Measurements from ENCODE around the gene CDS1. TPM values are rescaled to one million over a fixed set of nuclear protein-coding genes. Genes with fewer than 3 reads are reported as not detected.

The CDS1 gene
- total RNA-seq, 1 experiment from 2014 or later: 16.1 TPM

DNA sequence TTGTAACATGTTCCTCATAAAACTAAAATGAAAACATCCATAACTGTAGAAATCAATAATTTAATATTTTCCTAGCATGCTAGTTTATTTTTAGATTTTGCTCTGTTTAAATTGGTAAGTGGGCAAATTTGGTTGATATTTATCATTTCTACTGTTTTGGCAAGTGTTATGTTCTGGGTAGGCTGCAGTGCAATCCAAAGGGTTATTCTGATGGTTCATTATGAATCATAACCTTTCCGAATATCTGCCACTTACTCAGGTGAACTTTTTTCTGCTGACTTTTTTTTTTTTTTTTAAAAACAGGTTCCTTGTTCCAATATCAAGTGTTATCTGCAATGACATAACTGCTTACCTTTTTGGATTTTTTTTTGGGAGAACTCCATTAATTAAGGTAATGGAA, 52.0 kb downstream of the CDS1 start:
- no TSS peak for BruUV-seq (replicated peaks)
- intact Hi-C loops (cut with micrococcal nuclease; ENCODE audit: unreplicated experiment): no loop called here
- Histone ChIP-seq H3K4me1 (ENCODE audit: control insufficient read depth, insufficient read depth, low read length) (no peaks in the 10 kb centered on the region), H3K27me3 (ENCODE audit: control insufficient read depth, insufficient read depth, low read length) (no peaks in the 10 kb centered on the region), H3K36me3 (ENCODE audit: control insufficient read depth, insufficient read depth, low read length) (no peaks in the 10 kb centered on the region), H3K9me3 (ENCODE audit: control insufficient read depth, insufficient read depth, low read depth, low read length) (no peaks in the 10 kb centered on the region), H3K4me3 (ENCODE audit: low read depth in 2 of 2, low read length in 2 of 2) (no peak overlapping the region), H3K27ac (ENCODE audit: low read length) (no peak overlapping the region)
- no peak for TF ChIP-seq SIN3A (IDR thresholded peaks at IDR 0.05; ENCODE audit: borderline replicate concordance, insufficient read depth, low read depth, low read length)
- TF ChIP-seq TCF7L2 (IDR thresholded peaks at IDR 0.05; ENCODE audit: low read depth, low read length): no peak
- no peak for TF ChIP-seq POLR2AphosphoS5 (IDR thresholded peaks at IDR 0.05; ENCODE audit: low read depth, low read length)
- TF ChIP-seq, protein P1, sequence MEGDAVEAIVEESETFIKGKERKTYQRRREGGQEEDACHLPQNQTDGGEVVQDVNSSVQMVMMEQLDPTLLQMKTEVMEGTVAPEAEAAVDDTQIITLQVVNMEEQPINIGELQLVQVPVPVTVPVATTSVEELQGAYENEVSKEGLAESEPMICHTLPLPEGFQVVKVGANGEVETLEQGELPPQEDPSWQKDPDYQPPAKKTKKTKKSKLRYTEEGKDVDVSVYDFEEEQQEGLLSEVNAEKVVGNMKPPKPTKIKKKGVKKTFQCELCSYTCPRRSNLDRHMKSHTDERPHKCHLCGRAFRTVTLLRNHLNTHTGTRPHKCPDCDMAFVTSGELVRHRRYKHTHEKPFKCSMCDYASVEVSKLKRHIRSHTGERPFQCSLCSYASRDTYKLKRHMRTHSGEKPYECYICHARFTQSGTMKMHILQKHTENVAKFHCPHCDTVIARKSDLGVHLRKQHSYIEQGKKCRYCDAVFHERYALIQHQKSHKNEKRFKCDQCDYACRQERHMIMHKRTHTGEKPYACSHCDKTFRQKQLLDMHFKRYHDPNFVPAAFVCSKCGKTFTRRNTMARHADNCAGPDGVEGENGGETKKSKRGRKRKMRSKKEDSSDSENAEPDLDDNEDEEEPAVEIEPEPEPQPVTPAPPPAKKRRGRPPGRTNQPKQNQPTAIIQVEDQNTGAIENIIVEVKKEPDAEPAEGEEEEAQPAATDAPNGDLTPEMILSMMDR (IDR thresholded peaks at IDR 0.05): no peak
- TF ChIP-seq REST (IDR thresholded peaks at IDR 0.05; ENCODE audit: insufficient read depth in 1 of 2, low read depth in 2 of 2, low read length in 1 of 2): no peak
- in situ Hi-C loops (cut with HindIII; ENCODE audit: low pct_unique_long_range_greater_than_20kb, low sequenced_read_pairs): no loop called here
- POLR2A ChIA-PET: no interaction called here
- CTCF ChIA-PET: no interaction called here
- DNase-seq (ENCODE audit: low read depth, low spot score): no peak
- ATAC-seq: no peak

GRCh38 chr4:84638092-84638491, 55.2 kb downstream of the CDS1 start:
- Histone ChIP-seq H3K4me3 (ENCODE audit: low read depth in 2 of 2, low read length in 2 of 2) (no peak overlapping the region), H3K27me3 (ENCODE audit: control insufficient read depth, insufficient read depth, low read length) (no peaks in the 10 kb centered on the region), H3K9me3 (ENCODE audit: control insufficient read depth, insufficient read depth, low read depth, low read length) (no peaks in the 10 kb centered on the region), H3K4me1 (ENCODE audit: control insufficient read depth, insufficient read depth, low read length) (no peaks in the 10 kb centered on the region), H3K27ac (ENCODE audit: low read length) (no peak overlapping the region), H3K36me3 (ENCODE audit: control insufficient read depth, insufficient read depth, low read length) (no peaks in the 10 kb centered on the region)
- intact Hi-C loops (cut with micrococcal nuclease; ENCODE audit: unreplicated experiment): no loop called here
- BruUV-seq (replicated peaks): no TSS peak
- TF ChIP-seq TCF7L2 (IDR thresholded peaks at IDR 0.05; ENCODE audit: low read depth, low read length) (no peak), SIN3A (IDR thresholded peaks at IDR 0.05; ENCODE audit: borderline replicate concordance, insufficient read depth, low read depth, low read length) (no peak), POLR2AphosphoS5 (IDR thresholded peaks at IDR 0.05; ENCODE audit: low read depth, low read length) (no peak), REST (IDR thresholded peaks at IDR 0.05; ENCODE audit: insufficient read depth in 1 of 2, low read depth in 2 of 2, low read length in 1 of 2) (no peak)
- TF ChIP-seq, protein P1 (IDR thresholded peaks at IDR 0.05): no peak
- ATAC-seq (no peak), DNase-seq (ENCODE audit: low read depth, low spot score) (no peak)
- in situ Hi-C loops (cut with HindIII; ENCODE audit: low pct_unique_long_range_greater_than_20kb, low sequenced_read_pairs): no loop called here
- POLR2A ChIA-PET: no interaction called here
- CTCF ChIA-PET: no interaction called here
